Loucy (cell line): ENCODE data around the gene B4GALT1.

ENCODE experiments used
- H2AFZ ChIP-seq: fragments of 200-600 bp; sonication (generic); 2 replicates; pipeline ENCODE4 v1.6.0; 2016; ENCODE audit warnings: antibody characterized with exemption, mild to moderate bottlenecking, low read length, moderate library complexity
- H3F3A ChIP-seq: fragments of 200-600 bp; 2 replicates; pipeline ENCODE4 v1.6.0; 2016; ENCODE audit warnings: antibody characterized with exemption, low read depth, mild to moderate bottlenecking
- H3K27me3 ChIP-seq: fragments of 200-600 bp; sonication (generic); 2 replicates; pipeline ENCODE4 v1.6.1; 2014; ENCODE audit warnings: low read length, mild to moderate bottlenecking; ENCODE audit not compliant: insufficient read depth, poor library complexity, severe bottlenecking
- H3K36me3 ChIP-seq: fragments of 200-600 bp; sonication (generic); 2 replicates; pipeline ENCODE4 v1.6.1; 2016; ENCODE audit warnings: low read length; ENCODE audit not compliant: insufficient read depth
- H3K4me1 ChIP-seq: fragments of 200-600 bp; sonication (generic); 2 replicates; pipeline ENCODE4 v1.5.1; 2014; ENCODE audit warnings: low read length, mild to moderate bottlenecking; ENCODE audit not compliant: insufficient read depth, poor library complexity, severe bottlenecking
- H3K4me2 ChIP-seq: fragments of 200-600 bp; sonication (generic); 2 replicates; pipeline ENCODE4 v1.6.0; 2014; ENCODE audit warnings: antibody characterized with exemption, low read length, low read depth, mild to moderate bottlenecking; ENCODE audit not compliant: poor library complexity, severe bottlenecking
- H3K4me3 ChIP-seq: fragments of 200-600 bp; sonication (generic); 2 replicates; pipeline ENCODE4 v1.5.1; 2014; ENCODE audit warnings: low read length, mild to moderate bottlenecking, mixed read lengths; ENCODE audit not compliant: poor library complexity, severe bottlenecking
- H3K79me2 ChIP-seq: fragments of 200-600 bp; sonication (generic); 2 replicates; pipeline ENCODE4 v1.6.1; 2014; ENCODE audit warnings: low read length; ENCODE audit not compliant: insufficient read depth
- H3K9ac ChIP-seq: fragments of 200-600 bp; sonication (generic); 2 replicates; pipeline ENCODE4 v1.6.0; 2014; ENCODE audit warnings: mild to moderate bottlenecking, low read depth, low read length, moderate library complexity; ENCODE audit not compliant: poor library complexity, severe bottlenecking
- H3K9me2 ChIP-seq: fragments of 200-600 bp; sonication (generic); replicated peaks from 2 replicates; pipeline ENCODE4 v1.6.1; 2016; ENCODE audit warnings: low read depth, low read length, mixed read lengths
- H3K9me3 ChIP-seq: fragments of 200-600 bp; sonication (generic); 2 replicates; pipeline ENCODE4 v1.6.1; 2014; ENCODE audit warnings: mild to moderate bottlenecking, antibody characterized with exemption, low read length, low read depth; ENCODE audit not compliant: insufficient read depth
- H4K20me1 ChIP-seq: fragments of 200-600 bp; sonication (generic); 2 replicates; pipeline ENCODE4 v1.6.0; 2014; ENCODE audit warnings: antibody characterized with exemption, low read length, mild to moderate bottlenecking; ENCODE audit not compliant: insufficient read depth, poor library complexity, severe bottlenecking
- CTCF ChIP-seq: fragments of 200-600 bp; sonication (generic); conservative IDR thresholded peaks from 2 replicates; pipeline ENCODE4 v1.5.1; 2014; ENCODE audit warnings: mild to moderate bottlenecking, antibody characterized with exemption, low read length
- EZH2phosphoT487 ChIP-seq: fragments of 200-600 bp; IDR thresholded peaks from 2 replicates; pipeline ENCODE4 v1.6.1; 2018; ENCODE audit warnings: antibody characterized with exemption, mild to moderate bottlenecking, moderate library complexity, borderline replicate concordance

B4GALT1 gene

GRCh38 chr9:33082538-33083326 lies 84.4 kb downstream of the B4GALT1 start:
- H3K79me2 ChIP-seq: no peaks in the 10 kb centered on the region
- H3K4me3 ChIP-seq: no peak overlapping the region
- H3K4me2 ChIP-seq: no peak overlapping the region
- H3K9me3 ChIP-seq: no peaks in the 10 kb centered on the region
- H4K20me1 ChIP-seq: no peaks in the 10 kb centered on the region
- H3K4me1 ChIP-seq: peaks cover 10% of the 10 kb centered on the region
- H3K36me3 ChIP-seq: no peaks in the 10 kb centered on the region
- peak overlapping the region; percentile 83; the same call in 1 of the 2 replicates for H2AFZ ChIP-seq
- H3K9me2 ChIP-seq: no peaks in the 10 kb centered on the region
- no peaks in the 10 kb centered on the region for H3F3A ChIP-seq
- no peaks in the 10 kb centered on the region for H3K27me3 ChIP-seq
- TF ChIP-seq EZH2phosphoT487: no peak
- no peak for TF ChIP-seq CTCF
- no peak overlapping the region for H3K9ac ChIP-seq

GRCh38 chr9:33082128-33082527 lies 85.0 kb downstream of the B4GALT1 start:
- Histone ChIP-seq H3K4me3 (no peak overlapping the region), H3K79me2 (peaks cover 2% of the 10 kb centered on the region; the same call in 1 of the 2 replicates), H3K4me1 (peaks cover 10% of the 10 kb centered on the region), H2AFZ (peak overlapping the region; percentile 83; the same call in 1 of the 2 replicates), H3K9me3 (no peaks in the 10 kb centered on the region), H4K20me1 (no peaks in the 10 kb centered on the region), H3K36me3 (no peaks in the 10 kb centered on the region), H3K9ac (peak overlapping the region; percentile 89), H3K9me2 (no peaks in the 10 kb centered on the region), H3K4me2 (no peak overlapping the region), H3F3A (no peaks in the 10 kb centered on the region), H3K27me3 (no peaks in the 10 kb centered on the region)
- no peak for TF ChIP-seq EZH2phosphoT487
- no peak for TF ChIP-seq CTCF

- H3K4me1 ChIP-seq: peaks cover 10% of the 10 kb centered on the region
Measured at GRCh38 chr9:33081128-33081851, 85.8 kb downstream of the B4GALT1 start.

More at GRCh38 chr9:33081128-33081851, 85.8 kb downstream of the B4GALT1 start:
- Histone ChIP-seq H3K9ac (peak overlapping the region; percentile 89), H3K79me2 (peaks cover 8% of the 10 kb centered on the region), H4K20me1 (peaks cover 1% of the 10 kb centered on the region), H3K4me2 (peak overlapping the region; percentile 95), H3K27me3 (no peaks in the 10 kb centered on the region), H2AFZ (peak overlapping the region; percentile 83), H3F3A (no peaks in the 10 kb centered on the region), H3K9me3 (no peaks in the 10 kb centered on the region), H3K4me3 (peak overlapping the region; percentile 76), H3K36me3 (no peaks in the 10 kb centered on the region), H3K9me2 (no peaks in the 10 kb centered on the region)
- TF ChIP-seq EZH2phosphoT487 (no peak), CTCF (peak; percentile 91)
